ENCODE data around the gene ERBIN. TPM values are rescaled to one million over a fixed set of nuclear protein-coding genes. Genes with fewer than 3 reads are reported as not detected.

The ERBIN gene
- total RNA-seq, 1 experiment from 2014 or later, result 27.1 TPM

GRCh38 chr5:65987982-65988381 lies 61.6 kb downstream of the ERBIN start:
- no peak for ATAC-seq
- no peaks in the 10 kb centered on the region for H3K9me3 Mint-ChIP-seq
- H3K4me1 Mint-ChIP-seq, result peaks cover 38% of the 10 kb centered on the region
- ChIA-PET POLR2A (no interaction called here), CTCF (no interaction called here)
- H3K27me3 Mint-ChIP-seq (ENCODE audit: low read depth), result no peaks in the 10 kb centered on the region
- TF ChIP-seq FOXP1 (CRISPR knock-in tag; IDR thresholded peaks at IDR 0.05; ENCODE audit: borderline replicate concordance) (no peak), NFE2L1 (CRISPR knock-in tag; IDR thresholded peaks at IDR 0.05) (no peak), CBFB (CRISPR knock-in tag; IDR thresholded peaks at IDR 0.05; ENCODE audit: low read depth) (no peak), CDX4 (CRISPR knock-in tag; IDR thresholded peaks at IDR 0.05; ENCODE audit: borderline replicate concordance) (no peak), CREB1 (CRISPR knock-in tag; IDR thresholded peaks at IDR 0.05) (no peak), TEAD1 (CRISPR knock-in tag; IDR thresholded peaks at IDR 0.05) (no peak), SP1 (CRISPR knock-in tag; conservative IDR thresholded peaks at IDR 0.05) (no peak), IRF2 (CRISPR knock-in tag; IDR thresholded peaks at IDR 0.05; ENCODE audit: borderline replicate concordance, low read depth) (no peak), AFF4 (CRISPR knock-in tag; IDR thresholded peaks at IDR 0.05; ENCODE audit: borderline replicate concordance) (no peak), E2F1 (CRISPR knock-in tag; IDR thresholded peaks at IDR 0.05) (no peak), JUN (CRISPR knock-in tag; IDR thresholded peaks at IDR 0.05) (no peak), GRHL2 (CRISPR knock-in tag; IDR thresholded peaks at IDR 0.05; ENCODE audit: insufficient replicate concordance, severe bottlenecking) (no peak), ZBTB21 (CRISPR knock-in tag; IDR thresholded peaks at IDR 0.05; ENCODE audit: borderline replicate concordance) (no peak), OVOL2 (CRISPR knock-in tag; IDR thresholded peaks at IDR 0.05; ENCODE audit: borderline replicate concordance) (no peak), ZMAT4 (CRISPR knock-in tag; IDR thresholded peaks at IDR 0.05) (no peak), E2F5 (CRISPR knock-in tag; IDR thresholded peaks at IDR 0.05) (no peak), ATF2 (CRISPR knock-in tag; IDR thresholded peaks at IDR 0.05; ENCODE audit: borderline replicate concordance, low read depth) (no peak), HMGA2 (CRISPR knock-in tag; IDR thresholded peaks at IDR 0.05) (no peak), ZNF317 (CRISPR knock-in tag; IDR thresholded peaks at IDR 0.05; ENCODE audit: borderline replicate concordance, low read depth) (no peak)
- H3K27ac Mint-ChIP-seq, result no peak overlapping the region
- no peak overlapping the region for H3K4me3 Mint-ChIP-seq
- DNase-seq (ENCODE audit: low spot score), result no peak
- peaks cover 3% of the 10 kb centered on the region; the same call in 1 of the 2 replicates for H3K36me3 Mint-ChIP-seq

Data from WTC11 (cell line).